Left ventricle myocardium inferior (tissue), 1 donor: ENCODE measurements around the gene DCLK1. TPM values are rescaled to one million over a fixed set of nuclear protein-coding genes. Genes with fewer than 3 reads are reported as not detected.

Experiments
- DNase-seq: peaks from one replicate; pipeline ENCODE4 v3.0.0-alpha.2; 2020
- H3K27ac ChIP-seq: fragments of 200-600 bp; replicated peaks from 2 replicates; pipeline ENCODE4 v1.8.0; 2021
- H3K27me3 ChIP-seq: fragments of 200-600 bp; 2 replicates; pipeline ENCODE4 v1.8.0; 2021; ENCODE audit warnings: low read depth
- H3K36me3 ChIP-seq: fragments of 200-600 bp; 2 replicates; pipeline ENCODE4 v1.8.0; 2021
- H3K4me1 ChIP-seq: fragments of 200-600 bp; 2 replicates; pipeline ENCODE4 v1.8.0; 2021
- H3K4me3 ChIP-seq: fragments of 200-600 bp; 2 replicates; pipeline ENCODE4 v1.8.0; 2021; ENCODE audit warnings: mild to moderate bottlenecking, moderate library complexity
- H3K9me3 ChIP-seq: fragments of 200-600 bp; replicated peaks from 2 replicates; pipeline ENCODE4 v1.8.0; 2021
- intact Hi-C: fragments of 100-400 bp; cut with micrococcal nuclease; formaldehyde crosslinking; loops from one replicate; pipeline ENCODE4 v1.11.0; 2022
- total RNA-seq: library from RNA; stranded (reverse); fragmentation: NEBNext Ultra II Directional; extraction: Animal tissue kit (Norgen Biotek cat#: 25700); gene quantifications from one replicate; pipeline ENCODE4 v1.2.1, GENCODE V29; 2021
- TF ChIP-seq, protein P1 (sequence below): fragments of 200-600 bp; IDR thresholded peaks from 2 replicates; pipeline ENCODE4 v1.8.0; 2021; ENCODE audit warnings: antibody characterized with exemption, mild to moderate bottlenecking, borderline replicate concordance
- donor health status: DM: no; HTN: yes; CAD: no; lungs with severe emphysema.

The DCLK1 gene
- total RNA-seq, 1 donor from 2014 or later = 8.4 TPM

DNA sequence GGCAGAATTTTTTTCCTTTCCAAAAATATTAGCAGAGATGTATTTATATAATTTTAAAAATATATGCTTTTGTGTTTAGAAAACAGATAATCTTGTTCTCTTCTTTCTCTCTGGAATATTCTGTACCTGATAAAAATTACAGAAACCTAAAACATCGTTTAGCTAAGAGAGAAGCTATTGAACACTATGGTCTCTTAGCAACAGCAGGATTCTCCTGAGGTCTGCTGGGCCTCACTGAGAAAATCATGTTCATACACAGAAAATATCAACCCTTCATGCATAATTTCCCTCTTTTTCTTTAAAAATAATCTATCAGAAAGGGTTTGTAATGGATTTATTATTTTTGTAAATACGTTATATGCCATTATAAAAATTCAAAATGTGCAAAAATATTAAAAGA lies 242.2 kb downstream of the DCLK1 start:
- Histone ChIP-seq H3K27me3 (no peaks in the 10 kb centered on the region), H3K4me1 (peaks cover 22% of the 10 kb centered on the region), H3K9me3 (no peaks in the 10 kb centered on the region), H3K27ac (no peak overlapping the region), H3K4me3 (no peak overlapping the region), H3K36me3 (no peaks in the 10 kb centered on the region)
- no peak for DNase-seq
- intact Hi-C loops = no loop called here
- TF ChIP-seq, protein P1, sequence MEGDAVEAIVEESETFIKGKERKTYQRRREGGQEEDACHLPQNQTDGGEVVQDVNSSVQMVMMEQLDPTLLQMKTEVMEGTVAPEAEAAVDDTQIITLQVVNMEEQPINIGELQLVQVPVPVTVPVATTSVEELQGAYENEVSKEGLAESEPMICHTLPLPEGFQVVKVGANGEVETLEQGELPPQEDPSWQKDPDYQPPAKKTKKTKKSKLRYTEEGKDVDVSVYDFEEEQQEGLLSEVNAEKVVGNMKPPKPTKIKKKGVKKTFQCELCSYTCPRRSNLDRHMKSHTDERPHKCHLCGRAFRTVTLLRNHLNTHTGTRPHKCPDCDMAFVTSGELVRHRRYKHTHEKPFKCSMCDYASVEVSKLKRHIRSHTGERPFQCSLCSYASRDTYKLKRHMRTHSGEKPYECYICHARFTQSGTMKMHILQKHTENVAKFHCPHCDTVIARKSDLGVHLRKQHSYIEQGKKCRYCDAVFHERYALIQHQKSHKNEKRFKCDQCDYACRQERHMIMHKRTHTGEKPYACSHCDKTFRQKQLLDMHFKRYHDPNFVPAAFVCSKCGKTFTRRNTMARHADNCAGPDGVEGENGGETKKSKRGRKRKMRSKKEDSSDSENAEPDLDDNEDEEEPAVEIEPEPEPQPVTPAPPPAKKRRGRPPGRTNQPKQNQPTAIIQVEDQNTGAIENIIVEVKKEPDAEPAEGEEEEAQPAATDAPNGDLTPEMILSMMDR = no peak

DNA sequence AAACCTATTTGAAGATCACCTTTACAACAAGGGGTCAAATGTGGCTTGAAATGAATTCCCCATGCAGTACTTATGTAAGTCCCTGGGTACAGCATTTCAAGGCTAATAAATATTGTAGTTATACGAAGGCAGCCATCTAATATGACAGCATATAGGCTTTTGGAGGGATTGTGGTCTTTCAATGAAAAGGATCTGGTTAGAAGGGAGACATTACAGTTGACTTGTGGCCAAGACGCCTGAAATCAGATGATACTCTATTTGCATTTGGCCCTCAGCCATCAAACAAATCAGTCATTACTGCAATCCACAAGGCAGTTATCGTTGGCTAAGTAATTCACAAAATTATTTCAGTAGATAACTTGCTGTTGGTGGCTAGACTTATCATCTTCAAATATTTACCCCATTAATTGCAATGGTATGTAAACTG lies 242.7 kb downstream of the DCLK1 start:
- TF ChIP-seq, protein P1 = no peak
- H3K9me3 ChIP-seq = no peaks in the 10 kb centered on the region
- no peaks in the 10 kb centered on the region for H3K36me3 ChIP-seq
- no peak overlapping the region for H3K4me3 ChIP-seq
- no peaks in the 10 kb centered on the region for H3K27me3 ChIP-seq
- peaks cover 22% of the 10 kb centered on the region for H3K4me1 ChIP-seq
- intact Hi-C loops = no loop called here
- DNase-seq = no peak
- no peak overlapping the region for H3K27ac ChIP-seq

DNA sequence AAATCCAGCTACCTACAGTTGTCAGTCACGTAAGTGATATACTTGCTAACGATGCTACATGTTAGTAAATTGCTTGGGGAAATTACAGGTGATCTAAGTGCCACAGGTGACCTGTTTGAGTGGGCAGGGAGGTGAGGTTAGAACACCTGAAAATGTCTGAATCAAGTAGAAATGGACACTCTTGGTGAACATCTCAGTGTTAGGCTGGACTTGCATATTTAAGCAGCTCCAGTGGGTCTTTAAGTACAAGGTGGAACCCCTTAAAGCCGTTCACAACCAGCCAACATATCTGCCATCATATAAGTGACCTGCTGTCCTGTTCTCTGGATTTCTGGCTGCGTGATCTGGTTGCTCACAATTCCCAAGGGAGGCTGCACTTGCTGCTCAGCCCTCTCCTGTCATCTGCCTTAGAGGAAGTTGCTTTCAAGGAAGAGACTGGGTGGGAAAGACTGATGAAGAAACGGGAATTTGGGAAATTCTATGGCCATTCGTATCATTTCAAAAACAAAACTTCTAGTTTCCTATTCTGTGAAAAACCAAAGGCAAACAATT lies 244.0 kb downstream of the DCLK1 start:
- Histone ChIP-seq H3K27me3 (no peaks in the 10 kb centered on the region), H3K36me3 (no peaks in the 10 kb centered on the region), H3K4me1 (peaks cover 22% of the 10 kb centered on the region), H3K27ac (no peak overlapping the region), H3K9me3 (no peaks in the 10 kb centered on the region), H3K4me3 (no peak overlapping the region)
- TF ChIP-seq, protein P1 = no peak
- intact Hi-C loops = no loop called here
- DNase-seq = no peak

DNA sequence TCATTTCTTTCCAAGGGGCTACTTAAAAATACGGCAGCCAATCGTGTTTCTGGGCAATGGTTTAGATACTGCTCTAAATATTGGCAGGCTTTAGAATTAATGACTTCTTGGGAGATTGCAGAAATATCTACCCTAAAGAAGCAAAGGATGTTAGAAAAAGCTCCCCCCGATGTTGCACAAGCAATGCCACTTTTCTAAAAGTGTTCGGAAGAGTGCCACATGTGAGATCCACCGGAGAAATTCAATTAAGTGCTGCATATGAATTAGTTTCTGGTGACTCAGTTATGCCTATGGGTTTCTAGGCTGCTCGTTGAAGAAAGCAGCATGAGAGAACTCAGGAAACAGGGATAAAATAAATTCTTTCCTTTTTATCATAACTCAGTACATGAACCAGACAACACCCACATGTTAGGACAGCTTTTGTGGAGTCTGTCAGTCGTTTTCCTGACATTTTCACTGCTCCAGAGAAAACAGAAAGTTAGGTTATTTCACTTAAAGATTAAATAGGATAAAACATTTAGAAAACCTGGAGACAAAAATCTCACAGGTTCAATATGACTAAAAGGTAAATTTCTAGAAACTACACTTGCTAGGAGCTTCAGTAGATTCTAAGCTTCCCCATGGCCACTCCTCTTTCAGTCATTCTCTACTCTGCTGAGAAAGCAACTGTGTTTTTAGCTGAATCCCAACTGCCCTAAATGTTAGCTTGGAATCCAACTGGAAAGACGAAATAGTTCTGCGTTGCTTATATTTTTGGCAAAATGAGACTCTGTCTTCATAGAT lies 244.7 kb downstream of the DCLK1 start:
- TF ChIP-seq, protein P1 = no peak
- Histone ChIP-seq H3K4me1 (peaks cover 27% of the 10 kb centered on the region), H3K27ac (no peak overlapping the region), H3K36me3 (no peaks in the 10 kb centered on the region), H3K27me3 (no peaks in the 10 kb centered on the region), H3K9me3 (no peaks in the 10 kb centered on the region), H3K4me3 (no peak overlapping the region)
- no peak for DNase-seq
- intact Hi-C loops = no loop called here

DNA sequence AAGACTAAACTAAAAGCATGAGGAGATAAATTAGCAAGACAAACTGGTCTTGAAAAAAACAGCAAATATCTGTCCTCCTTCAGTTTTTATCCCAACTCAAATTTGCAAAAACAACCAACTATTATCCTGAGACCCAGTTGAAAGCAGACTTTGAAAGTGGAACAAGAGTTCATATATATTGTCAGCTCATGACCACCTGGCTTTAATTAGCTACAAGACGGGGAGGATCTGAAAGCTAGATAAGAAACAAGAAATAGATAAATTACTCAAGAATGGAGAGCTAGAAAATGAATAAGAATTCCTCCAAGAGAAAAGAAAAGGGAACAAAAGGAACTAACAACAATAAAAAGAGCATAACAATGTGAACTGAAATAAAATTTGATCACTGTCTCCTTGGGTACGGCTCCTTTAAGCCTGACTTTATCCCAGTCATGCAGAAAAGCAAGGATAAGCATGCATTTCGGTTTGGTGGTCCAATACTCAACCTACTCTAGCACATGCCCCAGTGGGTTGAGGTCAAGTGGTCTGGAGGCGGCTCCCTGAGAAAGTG lies 246.9 kb downstream of the DCLK1 start:
- Histone ChIP-seq H3K4me3 (no peak overlapping the region), H3K27me3 (no peaks in the 10 kb centered on the region), H3K36me3 (no peaks in the 10 kb centered on the region), H3K27ac (no peak overlapping the region), H3K4me1 (peaks cover 37% of the 10 kb centered on the region), H3K9me3 (no peaks in the 10 kb centered on the region)
- no peak for DNase-seq
- intact Hi-C loops = no loop called here
- TF ChIP-seq, protein P1 = no peak
